GM23248 (cell line): ENCODE measurements around the gene SLC16A3. TPM values are rescaled to one million over a fixed set of nuclear protein-coding genes. Genes with fewer than 3 reads are reported as not detected.

ENCODE experiments used
- DNase-seq: peaks from one replicate; pipeline ENCODE4 v3.0.0-alpha.2; 2015
- H2AFZ ChIP-seq: fragments of 200-600 bp; sonication (generic); 2 replicates; pipeline ENCODE4 v1.6.1; 2016; ENCODE audit warnings: antibody characterized with exemption
- H3F3A ChIP-seq: fragments of 200-600 bp; sonication (generic); 2 replicates; pipeline ENCODE4 v1.6.1; 2016; ENCODE audit warnings: mild to moderate bottlenecking, antibody characterized with exemption, mixed run types; ENCODE audit not compliant: insufficient read depth
- H3K27ac ChIP-seq: fragments of 200-600 bp; sonication (generic); 2 replicates; pipeline ENCODE4 v1.5.1; 2016; ENCODE audit warnings: mild to moderate bottlenecking
- H3K27me3 ChIP-seq: fragments of 200-600 bp; sonication (generic); replicated peaks from 2 replicates; pipeline ENCODE4 v1.6.1; 2016; ENCODE audit warnings: mild to moderate bottlenecking; ENCODE audit not compliant: insufficient read depth
- H3K36me3 ChIP-seq: fragments of 200-600 bp; sonication (generic); 2 replicates; pipeline ENCODE4 v1.6.1; 2016; ENCODE audit warnings: low read depth, mild to moderate bottlenecking
- H3K4me1 ChIP-seq: fragments of 200-600 bp; sonication (generic); 2 replicates; pipeline ENCODE4 v1.6.1; 2016; ENCODE audit warnings: mild to moderate bottlenecking; ENCODE audit not compliant: insufficient read depth
- H3K4me2 ChIP-seq: fragments of 200-600 bp; sonication (generic); one replicate; pipeline ENCODE4 v1.6.1; 2016; ENCODE audit warnings: mild to moderate bottlenecking; ENCODE audit not compliant: unreplicated experiment
- H3K4me3 ChIP-seq: fragments of 200-600 bp; sonication (generic); 2 replicates; pipeline ENCODE4 v1.5.1; 2016; ENCODE audit warnings: mild to moderate bottlenecking
- H3K79me2 ChIP-seq: fragments of 200-600 bp; sonication (generic); 2 replicates; pipeline ENCODE4 v1.6.1; 2016; ENCODE audit warnings: mild to moderate bottlenecking; ENCODE audit not compliant: insufficient read depth
- H3K9ac ChIP-seq: fragments of 200-600 bp; sonication (generic); 2 replicates; pipeline ENCODE4 v1.6.1; 2016; ENCODE audit warnings: mild to moderate bottlenecking
- H3K9me2 ChIP-seq: fragments of 200-600 bp; sonication (generic); 2 replicates; pipeline ENCODE4 v1.6.1; 2016; ENCODE audit warnings: mixed run types, mild to moderate bottlenecking, moderate library complexity; ENCODE audit not compliant: insufficient read depth
- H3K9me3 ChIP-seq: fragments of 200-600 bp; sonication (generic); one replicate; pipeline ENCODE4 v1.6.1; 2017; ENCODE audit warnings: low read depth
- H4K20me1 ChIP-seq: fragments of 200-600 bp; sonication (generic); 2 replicates; pipeline ENCODE4 v1.6.0; 2016; ENCODE audit not compliant: insufficient read depth
- EZH2 ChIP-seq: fragments of 200-600 bp; sonication (generic); IDR thresholded peaks from 2 replicates; pipeline ENCODE4 v1.6.1; 2018; ENCODE audit warnings: antibody characterized with exemption, mild to moderate bottlenecking; ENCODE audit not compliant: insufficient read depth, poor library complexity, severe bottlenecking
- EZH2phosphoT487 ChIP-seq: fragments of 200-600 bp; sonication (generic); IDR thresholded peaks from 2 replicates; pipeline ENCODE4 v1.6.1; 2018; ENCODE audit warnings: antibody characterized with exemption, moderate library complexity, mild to moderate bottlenecking, low read depth; ENCODE audit not compliant: insufficient read depth
- WGBS, 2 experiments: methylation state at CpG; one replicate each; pipeline ENCODE4 v1.1.6; 2015 to 2017; ENCODE audit warnings: low lambda C conversion rate in 2 of 2, low coverage in 1 of 2; ENCODE audit errors: missing lambda C conversion rate in 2 of 2; 5-methylcytosine and 5-hydroxymethylcytosine counted together
- in situ Hi-C: fragments of 300-500 bp; cut with MboI; formaldehyde crosslinking; loops from 2 replicates; pipeline ENCODE4 v1.15.0; 2020
- polyA plus RNA-seq: library from polyadenylated mRNA; unstranded; fragments of >200 nt; fragmentation: Nextera tagmentation; extraction: Ambion mirVana; gene quantifications from 2 replicates; pipeline ENCODE4 v1.2.1, GENCODE V29; 2016
- total RNA-seq: library from RNA; depleted of rRNA; stranded (reverse); fragments of >200 nt; shearing (Covaris generic); gene quantifications from 2 replicates; pipeline ENCODE4 v1.2.3, GENCODE V29; 2014

SLC16A3 gene
- total and polyA plus RNA-seq, 2 experiments from 2014 or later, result 95.5 to 550 TPM

GRCh38 chr17:82248815-82249674 is 20.2 kb downstream of the SLC16A3 start:
- 92 to 93% methylated on average over 40 to 54 of the region's 54 CpGs for WGBS, 2 experiments
- peaks cover 17% of the 10 kb centered on the region for H3K4me1 ChIP-seq
- H3K27ac ChIP-seq, result no peak overlapping the region
- H2AFZ ChIP-seq, result no peak overlapping the region
- no peak for TF ChIP-seq EZH2phosphoT487
- peaks cover 62% of the 10 kb centered on the region for H3F3A ChIP-seq
- peaks cover 49% of the 10 kb centered on the region for H3K36me3 ChIP-seq
- no peak overlapping the region for H3K9ac ChIP-seq
- DNase-seq, result no peak
- H3K4me2 ChIP-seq, result no peak overlapping the region
- H3K27me3 ChIP-seq, result no peaks in the 10 kb centered on the region
- H3K4me3 ChIP-seq, result no peak overlapping the region
- H3K9me3 ChIP-seq, result no peaks in the 10 kb centered on the region
- H4K20me1 ChIP-seq, result peaks cover 6% of the 10 kb centered on the region; the same call in 1 of the 2 replicates
- in situ Hi-C loops, result no loop called here
- no peaks in the 10 kb centered on the region for H3K9me2 ChIP-seq
- peaks cover 70% of the 10 kb centered on the region for H3K79me2 ChIP-seq

- in situ Hi-C loops, result no loop called here
- Histone ChIP-seq H3K9ac (no peak overlapping the region), H3K79me2 (peaks cover 73% of the 10 kb centered on the region), H3K36me3 (peaks cover 47% of the 10 kb centered on the region), H3K4me3 (no peak overlapping the region), H3K4me2 (no peak overlapping the region), H3K27ac (no peak overlapping the region), H3K9me3 (no peaks in the 10 kb centered on the region), H2AFZ (no peak overlapping the region), H3F3A (peaks cover 53% of the 10 kb centered on the region), H4K20me1 (peaks cover 6% of the 10 kb centered on the region; the same call in 1 of the 2 replicates), H3K4me1 (peaks cover 17% of the 10 kb centered on the region), H3K27me3 (no peaks in the 10 kb centered on the region), H3K9me2 (no peaks in the 10 kb centered on the region)
- TF ChIP-seq EZH2, result no peak
- no peak for TF ChIP-seq EZH2phosphoT487
- 83 to 85% methylated on average over 31 to 33 of the region's 33 CpGs for WGBS, 2 experiments
- no peak for DNase-seq
These were observed 21.2 kb downstream of the SLC16A3 start for GRCh38 chr17:82249896-82250581.

GRCh38 chr17:82250868-82251500 is 22.1 kb downstream of the SLC16A3 start:
- H3K79me2 ChIP-seq, result peaks cover 80% of the 10 kb centered on the region
- H3K27ac ChIP-seq, result no peak overlapping the region
- H3K9me2 ChIP-seq, result no peaks in the 10 kb centered on the region
- no peak overlapping the region for H2AFZ ChIP-seq
- peaks cover 4% of the 10 kb centered on the region; the same call in 1 of the 2 replicates for H4K20me1 ChIP-seq
- H3K27me3 ChIP-seq, result no peaks in the 10 kb centered on the region
- H3K4me1 ChIP-seq, result peaks cover 16% of the 10 kb centered on the region
- no peak overlapping the region for H3K9ac ChIP-seq
- H3K4me2 ChIP-seq, result no peak overlapping the region
- H3K36me3 ChIP-seq, result peaks cover 53% of the 10 kb centered on the region
- no peak for TF ChIP-seq EZH2
- TF ChIP-seq EZH2phosphoT487, result no peak
- 95 to 96% methylated on average over 21 to 25 of the region's 25 CpGs for WGBS, 2 experiments
- H3K4me3 ChIP-seq, result no peak overlapping the region
- in situ Hi-C loops, result no loop called here
- no peaks in the 10 kb centered on the region for H3K9me3 ChIP-seq
- peaks cover 51% of the 10 kb centered on the region for H3F3A ChIP-seq
- DNase-seq, result no peak

GRCh38 chr17:82252511-82253178 is 23.8 kb downstream of the SLC16A3 start:
- no peak overlapping the region for H3K4me3 ChIP-seq
- no peaks in the 10 kb centered on the region for H3K9me3 ChIP-seq
- in situ Hi-C loops, result no loop called here
- no peaks in the 10 kb centered on the region for H4K20me1 ChIP-seq
- no peak overlapping the region for H3K4me2 ChIP-seq
- no peaks in the 10 kb centered on the region for H3K27me3 ChIP-seq
- no peak overlapping the region for H3K27ac ChIP-seq
- no peak for TF ChIP-seq EZH2
- TF ChIP-seq EZH2phosphoT487, result no peak
- peaks cover 58% of the 10 kb centered on the region for H3K36me3 ChIP-seq
- WGBS, 2 experiments, result 94 to 97% methylated on average over 28 of the region's 28 CpGs
- no peaks in the 10 kb centered on the region for H3K9me2 ChIP-seq
- no peak overlapping the region for H2AFZ ChIP-seq
- DNase-seq, result no peak
- H3K79me2 ChIP-seq, result peaks cover 88% of the 10 kb centered on the region
- H3K4me1 ChIP-seq, result no peaks in the 10 kb centered on the region
- H3F3A ChIP-seq, result peaks cover 34% of the 10 kb centered on the region
- H3K9ac ChIP-seq, result no peak overlapping the region
